HG02973 (cell line): ENCODE measurements around the gene KIF16B.

ENCODE experiments used
- ATAC-seq: cut with Tn5 transposase; IDR thresholded peaks from one replicate; pipeline ENCODE4 v1.9.1; 2021; ENCODE audit warnings: moderate library complexity; ENCODE audit not compliant: unreplicated experiment

Gene KIF16B

DNA sequence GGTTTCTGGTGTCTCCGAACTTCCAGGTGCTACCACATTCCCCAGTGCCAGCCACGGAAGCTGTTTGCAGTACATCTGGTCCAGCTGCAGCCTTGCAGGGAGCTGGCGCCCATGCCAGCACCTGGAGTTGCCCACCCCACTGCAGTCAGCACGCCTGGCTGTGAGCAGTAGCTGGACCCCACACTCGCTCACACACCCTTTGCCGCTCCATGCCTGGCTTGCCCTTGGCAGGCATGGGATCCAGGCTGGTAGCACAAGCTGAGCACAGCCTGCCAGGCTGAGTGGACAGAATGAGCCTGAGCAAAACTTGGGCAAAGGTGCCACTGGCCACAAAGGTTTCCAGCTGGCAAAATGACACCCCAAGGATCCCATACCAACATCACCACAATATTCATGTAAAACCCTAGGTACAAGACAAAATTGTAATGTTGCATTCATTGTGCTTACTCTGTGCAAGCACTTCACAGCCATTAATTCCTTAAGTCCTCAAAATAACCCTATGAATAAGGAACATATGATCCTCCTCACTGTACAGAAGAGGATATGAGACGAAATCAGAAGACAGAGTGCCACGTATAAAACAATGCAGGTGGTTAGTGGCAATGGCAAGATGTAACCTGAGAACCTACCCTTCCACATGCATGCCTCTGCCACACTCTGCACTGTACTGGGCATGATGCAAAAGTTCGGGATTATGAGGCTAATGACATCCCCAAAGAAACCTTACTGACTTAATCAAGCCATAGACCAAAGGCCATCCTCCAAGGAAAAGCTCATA, 18.3 kb downstream of the KIF16B start:
- no peak for ATAC-seq

DNA sequence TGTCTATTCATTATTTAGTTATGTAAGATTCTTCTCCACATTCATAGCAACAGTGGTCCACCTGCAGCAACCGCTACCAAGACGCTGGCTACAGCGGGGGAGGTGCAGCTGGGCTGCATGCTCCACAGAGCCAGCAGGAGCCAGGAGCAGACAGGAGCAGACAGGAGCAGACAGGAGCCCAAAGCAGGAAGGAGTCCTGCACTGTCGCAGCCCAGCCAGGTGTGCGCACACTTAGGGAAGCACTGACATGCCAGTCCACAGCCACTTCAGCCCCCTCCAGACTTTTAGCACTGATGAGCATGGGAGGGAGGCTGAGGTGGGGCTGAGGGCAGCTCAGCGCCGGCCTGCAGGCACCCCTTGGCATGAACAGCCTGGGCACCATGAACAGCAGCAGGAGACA, 19.6 kb downstream of the KIF16B start:
- ATAC-seq, result no peak

DNA sequence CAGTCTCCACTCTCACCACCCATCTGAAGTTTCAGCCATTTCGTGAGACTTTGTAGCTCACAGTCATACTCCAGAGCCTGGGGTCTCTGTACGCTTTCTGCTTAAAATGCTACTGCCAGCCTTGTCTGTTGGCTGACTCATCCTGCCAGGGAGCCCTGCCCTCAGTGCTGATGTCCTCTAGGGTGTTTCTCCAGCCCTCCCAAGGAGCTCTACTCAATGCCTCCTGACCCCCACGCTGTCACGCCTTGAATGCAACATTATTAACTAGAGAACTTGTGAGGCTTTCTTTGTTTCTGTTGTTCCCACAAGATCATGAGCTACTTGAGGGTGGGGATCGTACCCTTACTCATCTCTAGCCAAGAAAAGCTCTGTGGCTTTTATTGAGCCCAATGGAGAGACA, 20.1 kb downstream of the KIF16B start:
- no peak for ATAC-seq

DNA sequence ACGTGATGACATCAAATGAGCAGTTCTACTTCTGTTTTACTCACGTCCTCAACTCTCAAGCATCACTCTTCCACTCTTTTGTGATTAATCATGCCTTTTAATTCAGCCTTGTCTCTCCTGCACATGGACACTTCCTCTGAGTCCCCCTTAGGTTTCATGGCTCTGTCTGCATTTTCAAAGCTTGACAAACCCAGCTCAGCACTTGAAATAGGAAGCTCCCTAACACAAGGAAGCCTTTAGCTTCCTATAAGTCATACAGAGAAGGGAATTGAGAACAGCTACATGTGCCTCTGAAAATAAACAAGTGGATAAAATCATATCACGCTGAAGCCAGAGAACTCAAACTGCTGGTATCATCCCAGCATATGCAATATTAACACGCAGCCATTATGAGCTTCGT, 21.2 kb downstream of the KIF16B start:
- no peak for ATAC-seq

DNA sequence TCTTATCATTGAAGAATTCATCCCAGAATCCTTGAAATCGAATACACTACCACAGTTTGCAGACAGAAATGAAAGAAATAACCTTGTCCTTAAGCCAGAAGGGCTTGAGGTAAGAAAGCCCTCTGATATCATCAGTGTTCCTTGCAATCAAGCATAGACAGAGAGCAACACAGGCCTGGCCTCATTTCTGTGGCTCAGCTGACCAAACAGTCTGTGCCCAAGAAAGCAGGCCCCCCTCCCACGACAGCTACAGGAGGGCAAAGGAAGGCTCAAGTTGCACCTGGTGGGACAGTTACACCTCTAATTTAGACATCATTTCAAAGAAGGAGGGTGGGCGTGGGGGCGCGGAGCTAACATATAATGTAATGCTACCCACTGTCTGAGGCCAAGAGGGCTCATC, 21.6 kb downstream of the KIF16B start:
- no peak for ATAC-seq

DNA sequence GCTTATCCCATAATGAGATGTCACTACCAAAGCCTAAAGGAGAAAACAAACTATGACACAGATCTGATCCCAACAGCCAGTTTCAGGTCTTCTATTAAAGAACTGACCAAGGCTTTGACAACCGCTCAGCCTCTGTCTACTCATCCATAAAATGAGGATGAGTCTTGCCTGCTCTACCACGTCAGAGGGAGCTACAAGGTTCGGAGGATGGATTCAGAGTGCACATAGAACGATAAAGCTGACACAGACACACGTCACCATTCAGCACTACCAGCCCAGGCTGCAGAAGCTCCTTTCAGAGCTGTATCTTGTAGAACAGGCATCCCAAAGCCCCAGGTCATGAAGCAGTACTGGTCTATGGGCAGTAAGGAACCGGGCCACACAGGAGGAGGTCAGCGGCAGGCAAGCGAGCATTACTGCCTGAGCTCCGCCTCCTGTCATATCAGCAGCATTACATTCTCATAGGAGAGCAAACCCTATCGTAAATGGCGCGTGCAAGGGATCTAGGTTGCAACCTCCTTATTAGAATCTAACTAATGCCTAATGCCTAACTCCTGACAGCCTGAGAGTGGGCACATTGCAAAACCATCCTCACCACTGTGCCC, 25.1 kb downstream of the KIF16B start:
- ATAC-seq, result no peak

GRCh38 chr20:16544949-16545348, 28.3 kb downstream of the KIF16B start:
- no peak for ATAC-seq

DNA sequence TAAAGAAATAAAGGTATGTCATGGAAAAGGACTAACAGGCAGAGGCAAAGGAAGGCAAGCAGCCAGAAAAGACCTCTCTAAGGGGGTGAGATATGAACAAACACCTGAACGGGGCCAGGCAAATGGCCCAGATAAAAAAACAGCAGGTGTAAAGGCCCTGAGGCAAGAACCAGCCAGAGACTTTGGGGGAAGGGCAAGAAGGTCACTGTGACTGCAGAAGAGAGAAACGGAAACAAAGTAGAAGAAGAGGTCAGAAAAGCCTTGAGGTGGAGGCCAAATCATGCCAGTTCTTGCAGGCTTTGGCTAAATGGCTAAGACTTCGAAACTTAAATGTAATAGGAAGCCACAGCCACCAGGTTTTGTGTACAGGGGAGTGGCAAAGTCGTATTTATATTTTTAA, 30.8 kb downstream of the KIF16B start:
- ATAC-seq, result no peak

DNA sequence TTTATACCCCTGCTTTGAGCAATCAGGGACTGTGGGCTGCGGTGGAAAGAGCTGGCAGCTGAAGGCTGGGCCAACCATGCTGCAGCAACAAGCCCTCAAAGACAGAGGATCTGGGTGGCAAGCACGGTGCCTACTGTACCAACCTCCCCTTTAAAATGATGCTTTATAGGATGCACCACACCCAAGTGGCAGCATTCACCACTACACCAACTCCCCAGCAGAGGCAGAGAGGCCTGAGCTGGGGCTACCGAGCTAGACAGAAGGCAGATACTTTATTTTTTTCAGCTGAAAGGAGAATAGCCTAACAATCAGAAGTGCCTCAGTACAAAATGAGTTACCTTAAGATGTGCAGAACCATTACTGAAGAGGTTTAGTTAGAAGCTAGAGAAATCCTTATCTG, 31.4 kb downstream of the KIF16B start:
- no peak for ATAC-seq

DNA sequence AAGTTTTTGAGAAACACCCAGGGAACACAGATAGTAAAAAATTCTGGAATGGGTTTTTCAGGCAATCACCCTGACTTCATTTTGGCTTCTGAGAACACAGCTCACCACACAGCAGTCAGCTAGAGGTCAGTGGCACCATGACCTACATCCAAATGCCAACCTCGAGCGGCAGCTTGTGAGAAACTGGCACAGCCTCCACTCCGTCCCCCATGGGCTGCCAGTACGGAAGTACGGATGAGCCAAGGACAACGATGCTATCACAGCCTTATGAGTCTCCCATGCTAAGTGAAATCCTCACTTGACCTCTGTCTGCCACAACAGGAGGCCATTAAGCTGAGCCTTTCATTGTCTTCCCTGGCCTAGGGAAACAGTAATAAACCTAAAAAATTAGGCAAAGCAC, 32.0 kb downstream of the KIF16B start:
- no peak for ATAC-seq

DNA sequence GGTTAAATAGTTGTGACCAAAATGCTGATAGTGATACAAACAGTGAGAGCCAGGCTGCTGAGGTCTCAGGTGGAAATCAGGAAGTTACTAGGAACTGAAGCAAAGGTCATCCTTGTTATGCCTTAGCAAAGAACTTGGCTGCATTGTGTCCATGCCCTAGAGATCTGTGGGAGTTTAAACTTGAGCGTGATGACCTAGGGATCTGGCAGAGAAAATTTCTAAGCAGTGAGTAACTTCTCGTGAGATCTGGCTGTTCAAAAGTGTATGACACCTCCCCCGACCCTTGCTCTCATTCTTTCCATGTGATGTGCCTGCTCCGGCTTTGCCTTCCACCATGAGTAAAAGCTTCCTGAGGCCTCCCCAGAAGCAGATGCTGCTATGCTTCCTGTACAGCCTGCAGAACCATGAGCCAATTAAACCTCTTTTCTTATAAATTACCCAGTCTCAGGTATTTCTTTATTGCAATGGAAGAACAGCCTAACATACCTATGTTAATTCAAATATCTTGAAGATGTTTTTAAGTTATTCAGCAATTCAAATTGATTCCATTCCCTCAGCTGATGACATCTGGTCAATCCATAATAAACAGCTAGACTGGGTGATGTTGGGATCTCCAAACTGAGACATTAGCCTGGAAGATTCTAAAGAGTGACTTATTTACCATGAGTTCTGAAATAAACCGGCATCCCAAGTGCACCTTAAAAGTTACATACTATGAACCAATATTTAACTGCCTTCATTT, 33.8 kb downstream of the KIF16B start:
- ATAC-seq, result no peak

GRCh38 chr20:16538779-16539178, 34.5 kb downstream of the KIF16B start:
- ATAC-seq, result no peak

DNA sequence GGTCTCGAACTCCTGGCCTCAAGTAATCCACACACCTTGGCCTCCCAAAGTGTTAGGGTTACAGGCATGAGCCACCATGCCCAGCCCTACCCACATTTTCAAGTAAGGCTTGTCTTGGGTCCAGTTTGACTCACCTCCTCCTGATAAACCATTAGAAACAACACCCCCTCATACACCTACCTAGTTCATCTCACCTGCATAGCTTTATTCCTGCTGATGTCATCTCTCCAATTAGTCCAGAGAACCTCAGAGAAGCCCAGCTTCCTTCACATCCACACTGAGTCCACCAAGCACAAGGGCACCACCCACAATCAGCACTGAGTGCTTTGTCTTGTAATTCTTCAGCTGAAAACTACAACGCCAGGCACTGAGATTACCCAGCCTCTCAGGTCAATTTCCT, 35.3 kb downstream of the KIF16B start:
- ATAC-seq, result no peak

DNA sequence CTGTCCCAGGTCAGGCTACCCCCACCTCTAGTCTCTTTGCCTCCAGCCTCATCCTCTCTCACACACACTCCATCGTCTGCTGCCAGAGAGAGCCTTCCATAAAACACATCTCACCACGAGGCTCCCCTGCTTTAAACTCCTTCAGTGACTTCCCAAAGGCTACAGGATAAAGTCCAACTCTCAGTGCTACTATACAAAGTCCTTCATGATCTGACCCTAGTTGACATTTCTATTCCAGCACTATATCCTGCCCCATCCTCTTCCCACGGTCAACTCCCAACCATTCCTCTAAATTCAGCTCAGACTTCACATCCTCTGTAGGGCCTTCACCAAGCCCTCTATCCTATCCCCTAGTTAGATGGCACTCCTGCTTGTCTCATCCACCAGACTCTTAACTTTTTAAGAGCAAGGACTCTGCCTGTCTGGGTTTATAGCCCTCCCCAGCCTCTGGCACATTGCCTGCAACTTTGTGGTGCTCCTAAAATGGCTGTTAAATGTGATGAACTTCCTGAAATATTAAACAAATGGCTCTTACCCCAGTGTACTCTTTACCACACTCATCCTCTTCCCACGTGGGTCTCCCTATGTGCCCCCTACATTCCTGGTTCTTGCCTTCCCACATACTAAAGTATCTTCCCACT, 36.1 kb downstream of the KIF16B start:
- no peak for ATAC-seq

DNA sequence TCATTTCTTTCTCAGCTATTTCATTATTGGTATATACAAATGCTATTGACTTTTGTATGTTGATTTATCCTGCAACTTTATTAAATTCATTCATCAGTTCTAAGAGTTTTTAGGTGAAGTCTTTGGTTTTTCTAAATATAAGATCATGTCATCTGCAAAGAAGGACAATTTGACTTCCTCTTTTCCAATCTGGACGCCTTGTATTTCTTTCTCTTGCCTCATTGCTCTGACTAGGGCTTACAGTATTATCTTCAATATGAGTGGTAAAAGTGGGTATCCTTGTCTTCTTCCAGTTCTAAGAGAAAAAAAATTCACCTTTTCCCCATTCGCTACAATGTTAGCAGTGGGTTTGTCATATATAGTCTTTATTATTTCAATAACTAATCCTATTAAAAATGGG, 38.0 kb downstream of the KIF16B start:
- no peak for ATAC-seq

DNA sequence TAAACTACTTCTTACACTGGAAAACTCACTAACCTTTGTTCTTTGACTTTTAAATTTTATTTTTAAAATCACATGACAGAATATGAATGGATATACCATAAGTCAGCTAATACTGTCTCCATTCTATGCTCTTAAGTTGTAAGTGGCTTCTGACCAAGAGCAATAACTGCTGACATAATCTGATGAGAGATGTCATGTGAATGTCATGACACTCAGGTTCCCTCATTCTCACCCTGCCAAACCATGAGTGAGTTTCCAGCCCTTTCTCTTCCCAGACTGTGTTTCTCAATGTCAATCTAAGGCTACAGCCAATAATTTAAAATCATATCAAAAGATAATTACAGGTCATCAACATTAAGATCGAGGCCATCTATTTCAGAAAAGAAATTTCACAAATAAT, 39.7 kb downstream of the KIF16B start:
- no peak for ATAC-seq

DNA sequence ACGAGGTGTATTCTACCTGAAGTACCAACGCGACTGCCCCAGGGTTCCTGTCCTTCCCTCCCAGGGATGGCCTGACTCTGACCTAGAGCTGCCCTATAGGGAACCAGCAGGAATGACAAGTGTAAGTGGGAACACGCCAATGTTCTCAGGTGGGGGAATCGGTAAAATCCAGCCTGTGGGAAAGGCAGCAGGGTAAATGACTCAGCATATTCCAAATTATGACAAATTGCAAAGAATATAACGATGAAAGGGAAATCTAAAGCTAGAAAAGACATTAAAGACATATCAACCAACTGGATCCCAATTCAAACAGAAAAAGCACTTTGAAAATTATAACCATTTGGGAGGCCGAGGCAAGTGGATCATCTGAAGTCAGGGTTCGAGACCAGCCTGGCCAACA, 41.8 kb downstream of the KIF16B start:
- no peak for ATAC-seq

GRCh38 chr20:16530201-16530681, 43.0 kb downstream of the KIF16B start:
- no peak for ATAC-seq

DNA sequence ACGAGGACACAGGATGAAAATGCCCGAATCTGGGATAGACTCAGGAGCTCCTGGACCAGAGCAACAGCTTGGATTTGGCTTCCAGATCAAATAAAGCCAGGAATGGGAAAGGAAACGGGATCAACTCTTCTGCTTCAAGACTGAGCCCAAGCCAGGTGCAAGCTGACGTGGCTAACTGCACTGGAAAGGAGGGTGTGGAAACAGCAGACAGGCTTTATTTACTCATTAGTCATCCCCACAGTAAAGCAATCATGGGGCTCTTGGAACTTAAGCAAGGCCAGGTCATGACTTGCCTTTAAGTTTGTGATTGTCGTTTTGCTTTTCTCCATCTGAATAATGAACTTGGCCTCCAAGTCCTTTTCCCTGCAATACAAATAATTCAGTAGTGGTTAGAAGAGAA, 45.2 kb downstream of the KIF16B start:
- ATAC-seq, result no peak

DNA sequence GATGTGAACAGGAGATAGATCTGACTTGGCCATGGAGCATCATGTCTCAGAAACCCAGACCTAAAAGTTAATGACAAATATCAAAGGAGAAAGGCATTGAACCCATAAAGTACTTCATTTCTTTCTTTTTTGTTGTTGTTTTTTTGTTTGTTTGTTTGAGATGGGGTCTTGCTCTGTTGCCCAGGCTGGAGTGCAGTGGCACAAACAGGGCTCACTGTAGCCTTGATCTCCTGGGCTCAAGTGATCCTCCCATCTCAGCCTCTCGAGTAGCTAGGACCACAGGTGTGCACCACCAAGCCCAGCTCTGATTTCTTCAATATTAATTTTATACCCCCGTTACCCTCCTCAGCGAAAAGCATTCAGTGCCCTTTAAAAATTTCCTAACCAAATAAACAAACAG, 45.8 kb downstream of the KIF16B start:
- ATAC-seq, result no peak
